Measurements from ENCODE around the gene GRK5. TPM values are rescaled to one million over a fixed set of nuclear protein-coding genes. Genes with fewer than 3 reads are reported as not detected.

Gene GRK5
- total RNA-seq, 4 donors from 2014 or later: 15.9 to 53.8 (median 18.4) TPM

GRCh38 chr10:119399466-119399865 is 192.1 kb downstream of the GRK5 start:
- no peak for DNase-seq (ENCODE audit: low spot score)
- ATAC-seq (ENCODE audit: low FRiP score): no peak
- no peak for TF ChIP-seq CTCF (IDR thresholded peaks at IDR 0.05)

GRCh38 chr10:119401671-119402395 is 194.5 kb downstream of the GRK5 start:
- DNase-seq (ENCODE audit: low spot score): no peak
- ATAC-seq (ENCODE audit: low FRiP score): peak; percentile 78
- TF ChIP-seq CTCF (IDR thresholded peaks at IDR 0.05): no peak

GRCh38 chr10:119403921-119404320 is 196.6 kb downstream of the GRK5 start:
- DNase-seq (ENCODE audit: low spot score) (no peak), ATAC-seq (ENCODE audit: low FRiP score) (no peak)
- TF ChIP-seq CTCF (IDR thresholded peaks at IDR 0.05): no peak

GRCh38 chr10:119404719-119405519 is 197.5 kb downstream of the GRK5 start:
- no peak for TF ChIP-seq CTCF (IDR thresholded peaks at IDR 0.05)
- ATAC-seq (ENCODE audit: low FRiP score) (no peak), DNase-seq (ENCODE audit: low spot score) (no peak)

GRCh38 chr10:119405520-119405807 is 198.1 kb downstream of the GRK5 start:
- no peak for TF ChIP-seq CTCF (IDR thresholded peaks at IDR 0.05)
- DNase-seq (ENCODE audit: low spot score) (no peak), ATAC-seq (ENCODE audit: low FRiP score) (no peak)

GRCh38 chr10:119406137-119406536 is 198.8 kb downstream of the GRK5 start:
- DNase-seq (ENCODE audit: low spot score) (no peak), ATAC-seq (ENCODE audit: low FRiP score) (no peak)
- TF ChIP-seq CTCF (IDR thresholded peaks at IDR 0.05): no peak
